ENCODE data around the gene APOF. TPM values are rescaled to one million over a fixed set of nuclear protein-coding genes. Genes with fewer than 3 reads are reported as not detected.

APOF gene
- total and polyA plus RNA-seq, 12 donors = not detected

DNA sequence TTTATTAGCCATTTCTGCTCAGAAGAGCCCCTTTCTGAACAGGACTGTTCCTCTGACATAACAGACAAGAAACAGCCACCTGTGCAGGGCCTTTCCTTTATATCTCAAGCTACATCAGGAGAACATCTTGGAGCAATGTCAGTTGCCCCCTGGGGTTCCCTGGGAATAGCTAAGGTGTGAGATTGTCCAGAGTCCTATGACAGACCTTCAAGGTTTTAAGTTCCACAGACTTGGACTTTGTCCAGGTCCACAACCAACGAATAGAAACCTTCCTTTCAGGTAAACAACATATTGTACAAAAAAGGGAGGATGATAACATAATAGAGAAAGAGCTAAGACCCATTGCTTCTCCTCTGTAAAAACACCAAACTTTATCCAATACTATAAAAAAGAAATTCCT, 21.0 kb downstream of the APOF start:
- no peak for TF ChIP-seq CTCF (IDR thresholded peaks at IDR 0.05)
- no peak for DNase-seq
- no peaks in the 10 kb centered on the region for H3K27me3 ChIP-seq
- H3K4me3 ChIP-seq = no peak overlapping the region
- ATAC-seq = no peak
- intact Hi-C loops (cut with DNase I) = loop anchor here in 1 of 10 donors (10.0 kb wide), 1 partner anchor 123 kb away; the partner anchor contains the start of gene SPRYD4
- H3K9me3 ChIP-seq = no peaks in the 10 kb centered on the region
- H3K27ac ChIP-seq = no peak overlapping the region
- WGBS, 2 donors = 45 to 50% methylated on average over 1 of the region's 1 CpG
- peaks cover 0 to 63% (median 38%) of the 10 kb centered on the region in 9 donors for H3K36me3 ChIP-seq
- H3K4me1 ChIP-seq = peaks cover 0 to 27% (median 0%) of the 10 kb centered on the region in 9 donors

GRCh38 chr12:56339158-56339422, 23.6 kb downstream of the APOF start:
- DNase-seq (no peak), ATAC-seq (no peak)
- WGBS, 2 donors = 91 to 94% methylated on average over 1 of the region's 1 CpG
- Histone ChIP-seq H3K36me3 (peaks cover 0 to 37% (median 20%) of the 10 kb centered on the region in 9 donors), H3K27ac (peak overlapping the region in 1 of 10 donors; percentile 86), H3K9me3 (no peaks in the 10 kb centered on the region), H3K4me1 (peaks cover 0 to 33% (median 3%) of the 10 kb centered on the region in 9 donors), H3K4me3 (no peak overlapping the region), H3K27me3 (no peaks in the 10 kb centered on the region)
- intact Hi-C loops (cut with DNase I) = loop anchor here in 4 of 10 donors (10.0 kb wide), 2 partner anchors 126 to 256 kb away; partner anchors contain the start of gene SPRYD4 (in 4 of the 4)
- no peak for TF ChIP-seq CTCF (IDR thresholded peaks at IDR 0.05)

DNA sequence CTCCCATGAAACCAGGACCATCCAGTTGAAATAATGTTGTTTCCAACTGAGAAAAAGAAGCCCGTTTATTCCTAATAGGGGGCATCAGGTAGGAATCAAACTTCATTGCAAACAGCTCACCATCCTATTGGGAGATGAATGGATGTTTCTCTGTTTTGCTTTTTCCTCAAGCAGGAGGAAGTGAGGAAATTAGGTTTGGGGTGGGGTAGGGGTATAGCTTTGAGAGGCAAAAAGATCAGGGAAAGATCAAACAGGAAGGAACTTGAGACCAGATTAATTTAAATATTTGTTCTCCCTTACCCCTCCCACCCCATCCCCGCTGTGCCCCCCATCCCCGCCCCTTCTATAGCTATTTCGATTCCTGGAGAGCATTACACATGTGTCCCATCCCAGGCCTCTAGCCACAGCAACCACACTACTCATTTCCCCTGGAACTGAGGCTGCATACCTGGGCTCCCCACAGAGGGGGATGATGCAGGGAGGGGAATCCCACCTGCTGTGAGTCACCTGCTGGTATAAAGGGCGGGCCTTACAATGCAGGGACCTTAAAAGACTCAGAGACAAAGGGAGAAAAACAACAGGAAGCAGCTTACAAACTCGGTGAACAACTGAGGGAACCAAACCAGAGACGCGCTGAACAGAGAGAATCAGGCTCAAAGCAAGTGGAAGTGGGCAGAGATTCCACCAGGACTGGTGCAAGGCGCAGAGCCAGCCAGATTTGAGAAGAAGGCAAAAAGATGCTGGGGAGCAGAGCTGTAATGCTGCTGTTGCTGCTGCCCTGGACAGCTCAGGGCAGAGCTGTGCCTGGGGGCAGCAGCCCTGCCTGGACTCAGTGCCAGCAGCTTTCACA, 24.1 kb downstream of the APOF start, which contains the start of gene IL23A:
Gene IL23A, plus strand, starts transcription at position 577 of the 850 bp plus-strand sequence. Its CDS starts 161 bp downstream, at position 738.
- H3K36me3 ChIP-seq = peaks cover 0 to 32% (median 14%) of the 10 kb centered on the region in 9 donors
- no peaks in the 10 kb centered on the region for H3K27me3 ChIP-seq
- H3K27ac ChIP-seq = peak within 1 kb of the TSS in 1 of 10 donors; percentile 86
- no peak within 1 kb of the TSS for H3K4me3 ChIP-seq
- no peak for TF ChIP-seq CTCF (IDR thresholded peaks at IDR 0.05)
- intact Hi-C loops (cut with DNase I) = loop anchor here in 4 of 10 donors (10.0 kb wide), 2 partner anchors 126 to 256 kb away; partner anchors contain the start of gene SPRYD4 (in 4 of the 4)
- no peak for DNase-seq
- H3K9me3 ChIP-seq = no peaks in the 10 kb centered on the region
- ATAC-seq = no peak
- 37 to 47% methylated on average over 9 of the region's 9 CpGs for WGBS, 2 donors
- H3K4me1 ChIP-seq = peaks cover 0 to 33% (median 3%) of the 10 kb centered on the region in 9 donors

DNA sequence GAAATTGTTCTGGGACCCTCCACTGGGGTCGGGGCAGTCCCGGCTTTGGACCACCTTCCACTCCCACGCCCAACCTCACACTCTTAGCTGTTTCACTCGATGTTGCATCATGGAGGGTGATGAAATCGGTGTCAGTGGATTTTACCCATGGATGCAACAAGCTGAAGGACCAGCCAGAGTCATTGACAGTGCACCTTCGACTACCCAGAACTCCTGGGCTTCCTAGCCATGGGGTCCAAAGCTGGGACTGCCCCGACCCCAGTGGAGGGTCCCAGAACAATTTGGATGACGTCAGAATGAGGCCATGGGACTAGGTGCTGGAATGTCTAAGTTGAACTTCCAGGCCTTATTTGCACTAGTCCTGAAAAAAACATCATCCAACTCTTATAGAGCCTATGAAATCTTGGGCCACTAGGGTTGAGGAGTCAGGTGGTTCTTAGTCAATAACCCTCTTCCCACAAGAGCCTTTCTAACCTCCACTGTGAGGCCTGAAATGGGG, 24.9 kb downstream of the APOF start:
- TF ChIP-seq CTCF (IDR thresholded peaks at IDR 0.05) = no peak
- ATAC-seq (no peak), DNase-seq (no peak)
- WGBS, 2 donors = 80 to 83% methylated on average over 8 of the region's 8 CpGs
- intact Hi-C loops (cut with DNase I) = loop anchor here in 4 of 10 donors (10.0 kb wide), 2 partner anchors 127 to 257 kb away; partner anchors contain the start of gene SPRYD4 (in 4 of the 4)
- H3K27ac ChIP-seq = peak overlapping the region in 1 of 10 donors; percentile 86
- H3K27me3 ChIP-seq = no peaks in the 10 kb centered on the region
- peaks cover 0 to 25% (median 7%) of the 10 kb centered on the region in 9 donors for H3K36me3 ChIP-seq
- peaks cover 5 to 39% (median 7%) of the 10 kb centered on the region in 9 donors for H3K4me1 ChIP-seq
- H3K9me3 ChIP-seq = no peaks in the 10 kb centered on the region
- H3K4me3 ChIP-seq = no peak overlapping the region

Data from heart right ventricle (tissue), 16 donors.